Dendritic cell treated with granulocyte-macrophage colony-stimulating factor and Interleukin-4, amounts not matched to agents 40 ng/mL and 50 ng/mL, for 4 days (primary cell): ENCODE measurements around the gene EXTL2.
"Not testable (repeated sequence)": the region's sequence is repeated elsewhere in the genome, so short reads cannot be mapped to it uniquely, and the experiment has no call there.

Experiments used
- H3K27ac Mint-ChIP-seq: one replicate; pipeline ENCODE4 v1.8.0; 2022; ENCODE audit warnings: mild to moderate bottlenecking, mixed read lengths
- H3K27me3 Mint-ChIP-seq: one replicate; pipeline ENCODE4 v1.8.0; 2022; ENCODE audit warnings: mild to moderate bottlenecking, mixed read lengths
- H3K36me3 Mint-ChIP-seq: one replicate; pipeline ENCODE4 v1.8.0; 2022; ENCODE audit warnings: low read depth, mixed read lengths
- H3K4me1 Mint-ChIP-seq: one replicate; pipeline ENCODE4 v1.8.0; 2022; ENCODE audit warnings: low read depth, mixed read lengths
- H3K4me3 Mint-ChIP-seq: one replicate; pipeline ENCODE4 v1.8.0; 2022; ENCODE audit warnings: mild to moderate bottlenecking, moderate library complexity, mixed read lengths
- H3K9me3 Mint-ChIP-seq: one replicate; pipeline ENCODE4 v1.8.0; 2022; ENCODE audit warnings: mixed read lengths
- intact Hi-C: fragments of 100-400 bp; cut with micrococcal nuclease; formaldehyde crosslinking; loops from one replicate; pipeline ENCODE4 v1.15.0; 2022

Gene EXTL2

GRCh38 chr1:100889869-100890482, 4.7 kb downstream of the EXTL2 start:
- intact Hi-C loops: loop anchor here (10.0 kb wide), 3 partner anchors 625 to 855 kb away; partner anchors contain the start of genes RTCA, SASS6 and TRMT13
- peaks cover 32% of the 10 kb centered on the region for H3K9me3 Mint-ChIP-seq
- not testable (repeated sequence) for H3K27me3 Mint-ChIP-seq, H3K27ac Mint-ChIP-seq, H3K4me3 Mint-ChIP-seq, H3K4me1 Mint-ChIP-seq
- peaks cover 17% of the 10 kb centered on the region for H3K36me3 Mint-ChIP-seq

- intact Hi-C loops, H3K4me3 Mint-ChIP-seq, H3K27ac Mint-ChIP-seq, H3K27me3 Mint-ChIP-seq, H3K4me1 Mint-ChIP-seq: not testable (repeated sequence)
- Mint-ChIP-seq H3K36me3 (peaks cover 12% of the 10 kb centered on the region), H3K9me3 (peaks cover 32% of the 10 kb centered on the region)
Observed at GRCh38 chr1:100889007-100889406, 5.6 kb downstream of the EXTL2 start.

GRCh38 chr1:100883963-100884362, 10.7 kb downstream of the EXTL2 start:
- Mint-ChIP-seq H3K27me3 (no peaks in the 10 kb centered on the region), H3K36me3 (no peaks in the 10 kb centered on the region), H3K9me3 (peaks cover 10% of the 10 kb centered on the region), H3K4me3 (no peak overlapping the region), H3K27ac (no peak overlapping the region), H3K4me1 (peaks cover 14% of the 10 kb centered on the region)
- intact Hi-C loops: no loop called here

GRCh38 chr1:100882698-100883097, 11.9 kb downstream of the EXTL2 start:
- no peaks in the 10 kb centered on the region for H3K27me3 Mint-ChIP-seq
- peaks cover 14% of the 10 kb centered on the region for H3K4me1 Mint-ChIP-seq
- no peaks in the 10 kb centered on the region for H3K36me3 Mint-ChIP-seq
- intact Hi-C loops: no loop called here
- no peak overlapping the region for H3K27ac Mint-ChIP-seq
- no peaks in the 10 kb centered on the region for H3K9me3 Mint-ChIP-seq
- no peak overlapping the region for H3K4me3 Mint-ChIP-seq

GRCh38 chr1:100881687-100882086, 13.0 kb downstream of the EXTL2 start:
- H3K9me3 Mint-ChIP-seq: no peaks in the 10 kb centered on the region
- no peaks in the 10 kb centered on the region for H3K36me3 Mint-ChIP-seq
- H3K27me3 Mint-ChIP-seq: no peaks in the 10 kb centered on the region
- intact Hi-C loops: no loop called here
- no peak overlapping the region for H3K4me3 Mint-ChIP-seq
- peaks cover 14% of the 10 kb centered on the region for H3K4me1 Mint-ChIP-seq
- no peak overlapping the region for H3K27ac Mint-ChIP-seq

- intact Hi-C loops: no loop called here
- no peak overlapping the region for H3K4me3 Mint-ChIP-seq
- H3K27ac Mint-ChIP-seq: no peak overlapping the region
Observed at GRCh38 chr1:100879422-100879821, 15.2 kb downstream of the EXTL2 start.

GRCh38 chr1:100876291-100876690, 18.4 kb downstream of the EXTL2 start:
- H3K27ac Mint-ChIP-seq: no peak overlapping the region
- no peaks in the 10 kb centered on the region for H3K36me3 Mint-ChIP-seq
- no peaks in the 10 kb centered on the region for H3K9me3 Mint-ChIP-seq
- H3K27me3 Mint-ChIP-seq: no peaks in the 10 kb centered on the region
- no peak overlapping the region for H3K4me3 Mint-ChIP-seq
- intact Hi-C loops: no loop called here
- no peaks in the 10 kb centered on the region for H3K4me1 Mint-ChIP-seq

More at GRCh38 chr1:100879422-100879821, 15.2 kb downstream of the EXTL2 start:
- peaks cover 14% of the 10 kb centered on the region for H3K4me1 Mint-ChIP-seq
- H3K27me3 Mint-ChIP-seq: no peaks in the 10 kb centered on the region
- H3K9me3 Mint-ChIP-seq: no peaks in the 10 kb centered on the region
- H3K36me3 Mint-ChIP-seq: no peaks in the 10 kb centered on the region

- H3K4me1 Mint-ChIP-seq: no peaks in the 10 kb centered on the region
- H3K27me3 Mint-ChIP-seq: no peaks in the 10 kb centered on the region
- H3K36me3 Mint-ChIP-seq: no peaks in the 10 kb centered on the region
- no peak overlapping the region for H3K4me3 Mint-ChIP-seq
- intact Hi-C loops: no loop called here
- H3K27ac Mint-ChIP-seq: no peak overlapping the region
- no peaks in the 10 kb centered on the region for H3K9me3 Mint-ChIP-seq
Observed at GRCh38 chr1:100875228-100875627, 19.4 kb downstream of the EXTL2 start.

- Mint-ChIP-seq H3K9me3 (no peaks in the 10 kb centered on the region), H3K4me1 (no peaks in the 10 kb centered on the region), H3K27ac (no peak overlapping the region), H3K4me3 (no peak overlapping the region), H3K36me3 (no peaks in the 10 kb centered on the region), H3K27me3 (no peaks in the 10 kb centered on the region)
- intact Hi-C loops: no loop called here
Observed at GRCh38 chr1:100874433-100874832, 20.2 kb downstream of the EXTL2 start.

- Mint-ChIP-seq H3K27me3 (no peaks in the 10 kb centered on the region), H3K36me3 (no peaks in the 10 kb centered on the region), H3K4me3 (no peak overlapping the region), H3K4me1 (no peaks in the 10 kb centered on the region), H3K27ac (no peak overlapping the region), H3K9me3 (no peaks in the 10 kb centered on the region)
- intact Hi-C loops: no loop called here
Observed at GRCh38 chr1:100869996-100870395, 24.6 kb downstream of the EXTL2 start.

GRCh38 chr1:100868364-100868995, 26.2 kb downstream of the EXTL2 start:
- intact Hi-C loops: loop anchor here (1.0 kb wide), 1 partner anchor 405 kb away; no protein-coding TSS in a partner anchor
- H3K27ac Mint-ChIP-seq: no peak overlapping the region
- no peaks in the 10 kb centered on the region for H3K27me3 Mint-ChIP-seq
- H3K36me3 Mint-ChIP-seq: no peaks in the 10 kb centered on the region
- H3K4me3 Mint-ChIP-seq: no peak overlapping the region
- no peaks in the 10 kb centered on the region for H3K9me3 Mint-ChIP-seq
- H3K4me1 Mint-ChIP-seq: no peaks in the 10 kb centered on the region

- Mint-ChIP-seq H3K36me3 (no peaks in the 10 kb centered on the region), H3K4me1 (no peaks in the 10 kb centered on the region), H3K9me3 (no peaks in the 10 kb centered on the region), H3K27ac (no peak overlapping the region), H3K27me3 (no peaks in the 10 kb centered on the region), H3K4me3 (no peak overlapping the region)
- intact Hi-C loops: loop anchor here (1.0 kb wide), 1 partner anchor 261 kb away; no protein-coding TSS in a partner anchor
Observed at GRCh38 chr1:100866901-100867206, 27.8 kb downstream of the EXTL2 start.

- intact Hi-C loops: loop anchor here (1.0 kb wide), 1 partner anchor 260 kb away; no protein-coding TSS in a partner anchor
Observed at GRCh38 chr1:100866041-100866900, 28.4 kb downstream of the EXTL2 start.

GRCh38 chr1:100862591-100862990, 32.1 kb downstream of the EXTL2 start:
- no peaks in the 10 kb centered on the region for H3K4me1 Mint-ChIP-seq
- H3K9me3 Mint-ChIP-seq: no peaks in the 10 kb centered on the region
- intact Hi-C loops: no loop called here
- H3K27ac Mint-ChIP-seq: no peak overlapping the region
- H3K27me3 Mint-ChIP-seq: no peaks in the 10 kb centered on the region
- no peaks in the 10 kb centered on the region for H3K36me3 Mint-ChIP-seq
- H3K4me3 Mint-ChIP-seq: no peak overlapping the region

More at GRCh38 chr1:100866041-100866900, 28.4 kb downstream of the EXTL2 start:
- Mint-ChIP-seq H3K4me3 (no peak overlapping the region), H3K4me1 (no peaks in the 10 kb centered on the region), H3K9me3 (no peaks in the 10 kb centered on the region), H3K27me3 (no peaks in the 10 kb centered on the region), H3K36me3 (no peaks in the 10 kb centered on the region), H3K27ac (no peak overlapping the region)
